Activated CD4-positive, alpha-beta T cell treated with anti-CD3 and anti-CD28 coated beads for 48 hours (primary cell): ENCODE results near the gene TAC3.
"Not testable (repeated sequence)": the region's sequence is repeated elsewhere in the genome, so short reads cannot be mapped to it uniquely, and the experiment has no call there.

Experiments used
- DNase-seq: peaks from one replicate; pipeline ENCODE4 v3.0.0-alpha.2; 2020

Gene TAC3

GRCh38 chr12:57033431-57033830 is 17.1 kb upstream of the TAC3 start:
- DNase-seq = no peak

GRCh38 chr12:57031789-57032188 is 15.5 kb upstream of the TAC3 start:
- DNase-seq = no peak

GRCh38 chr12:57031138-57031725 is 14.9 kb upstream of the TAC3 start:
- no peak for DNase-seq

- no peak for DNase-seq
These were observed 13.1 kb upstream of the TAC3 start for GRCh38 chr12:57029457-57029856.

- DNase-seq = peak; percentile 33
These were observed 11.4 kb upstream of the TAC3 start for GRCh38 chr12:57027805-57028153.

- DNase-seq = peak; percentile 25
These were observed 10.9 kb upstream of the TAC3 start for GRCh38 chr12:57027011-57027804.

GRCh38 chr12:57025196-57025595 is 8.9 kb upstream of the TAC3 start:
- DNase-seq = no peak

- not testable (repeated sequence) for DNase-seq
These were observed 6.0 kb upstream of the TAC3 start for GRCh38 chr12:57022324-57022723.

GRCh38 chr12:57019983-57020719 is 3.8 kb upstream of the TAC3 start:
- DNase-seq = no peak

- no peak for DNase-seq
These were observed 2.6 kb upstream of the TAC3 start for GRCh38 chr12:57018906-57019305.

- not testable (repeated sequence) for DNase-seq
These were observed 2.0 kb upstream of the TAC3 start for GRCh38 chr12:57018353-57018752.

- DNase-seq = no peak
These were observed 3.5 kb downstream of the TAC3 start for GRCh38 chr12:57012600-57013465.

- DNase-seq = no peak
These were observed 4.6 kb downstream of the TAC3 start for GRCh38 chr12:57011438-57012424.

GRCh38 chr12:57010627-57011247 is 5.6 kb downstream of the TAC3 start:
- no peak for DNase-seq

GRCh38 chr12:57009949-57010626 is 6.2 kb downstream of the TAC3 start:
- no peak for DNase-seq

GRCh38 chr12:57008178-57008577 is 8.2 kb downstream of the TAC3 start:
- DNase-seq = no peak

GRCh38 chr12:57006809-57007475 is 9.4 kb downstream of the TAC3 start:
- peak; percentile 41 for DNase-seq

GRCh38 chr12:57005980-57006808 is 10.1 kb downstream of the TAC3 start, which contains the start of gene ZBTB39:
ZBTB39 (minus strand) TSS chr12:57006546; CDS start chr12:57004917, 1,629 bp downstream.
- peak; percentile 71 for DNase-seq

GRCh38 chr12:57004651-57005050 is 11.7 kb downstream of the TAC3 start:
- no peak for DNase-seq
